Esophagus squamous epithelium (tissue), 5 donors: ENCODE results near the gene CIB4. TPM values are rescaled to one million over a fixed set of nuclear protein-coding genes. Genes with fewer than 3 reads are reported as not detected.

Experiments used
- DNase-seq: peaks from one replicate; lab custom pipeline; 2025; lab: John Stamatoyannopoulos, UW
- H3K27ac ChIP-seq, 4 donors: fragments of 200-600 bp; sonication (generic); one replicate each; pipeline ENCODE4 v1.5.1; 2016 to 2019; ENCODE audit warnings: mild to moderate bottlenecking in 1 of 4
- H3K27me3 ChIP-seq, 4 donors: fragments of 200-600 bp; sonication (generic); 1 replicate in 3 of 4; 2 replicates in 1 of 4; pipeline versions ENCODE4 v1.5.1 to v1.6.0; 2017 to 2021; ENCODE audit warnings: antibody characterized with exemption in 1 of 4
- H3K36me3 ChIP-seq, 3 donors: fragments of 200-600 bp; sonication (generic); one replicate each; pipeline ENCODE4 v1.5.1; 2016 to 2019
- H3K4me1 ChIP-seq, 3 donors: fragments of 200-600 bp; sonication (generic); one replicate each; pipeline ENCODE4 v1.5.1; 2017 to 2019
- H3K4me3 ChIP-seq, 4 donors: fragments of 200-600 bp; sonication (generic); 1 replicate in 3 of 4; 2 replicates in 1 of 4; pipeline ENCODE4 v1.5.1; 2016 to 2019; ENCODE audit warnings: mild to moderate bottlenecking in 2 of 4, moderate library complexity in 1 of 4
- H3K9me3 ChIP-seq, 3 donors: fragments of 200-600 bp; sonication (generic); one replicate each; pipeline ENCODE4 v1.5.1; 2016 to 2019
- CTCF ChIP-seq, 6 experiments: fragments of 450-650 bp in 4 of 6; fragments of 200-600 bp in 2 of 6; sonication (generic) in 2 of 6; IDR thresholded peaks; one replicate each; pipeline ENCODE4 v1.5.1; 2016 to 2019; ENCODE audit warnings: antibody characterized with exemption in 6 of 6, mild to moderate bottlenecking in 4 of 6, moderate library complexity in 4 of 6
- POLR2A ChIP-seq, 4 donors: fragments of 450-650 bp; IDR thresholded peaks; one replicate each; pipeline ENCODE4 v1.6.1; 2017; ENCODE audit warnings: antibody characterized with exemption in 4 of 4, mild to moderate bottlenecking in 4 of 4, moderate library complexity in 3 of 4
- WGBS, 2 donors: methylation state at CpG; one replicate each; pipeline ENCODE4 v1.1.5; 2018; 5-methylcytosine and 5-hydroxymethylcytosine counted together
- intact Hi-C: fragments of 100-400 bp; cut with DNase I; formaldehyde crosslinking; loops from one replicate; pipeline ENCODE4 v1.15.0; 2022
- total RNA-seq, 4 donors: library from RNA; depleted of rRNA; stranded (reverse); fragments of >200 nt; gene quantifications; one replicate each; pipeline ENCODE4 v1.1.0, GENCODE V29; 2016
- donor health status: DM: yes; HTN: yes; CAD: no.

Gene CIB4
- total RNA-seq, 4 donors from 2014 or later, result 0.57 TPM; not detected in 3

GRCh38 chr2:26585100-26585499, 56.1 kb downstream of the CIB4 start:
- H3K4me3 ChIP-seq, result no peak overlapping the region
- H3K9me3 ChIP-seq, result no peaks in the 10 kb centered on the region
- no peak for TF ChIP-seq CTCF (IDR thresholded peaks at IDR 0.05)
- no peak for TF ChIP-seq POLR2A (IDR thresholded peaks at IDR 0.05)
- H3K27ac ChIP-seq, result no peak overlapping the region
- intact Hi-C loops, result no loop called here
- H3K36me3 ChIP-seq, result no peaks in the 10 kb centered on the region
- 77 to 85% methylated on average over 4 to 8 of the region's 8 CpGs for whole genome bisulfite sequencing, 2 donors
- H3K4me1 ChIP-seq, result no peaks in the 10 kb centered on the region
- DNase-seq, result no peak
- peaks cover 0 to 76% (median 0%) of the 10 kb centered on the region in 4 donors for H3K27me3 ChIP-seq

DNA sequence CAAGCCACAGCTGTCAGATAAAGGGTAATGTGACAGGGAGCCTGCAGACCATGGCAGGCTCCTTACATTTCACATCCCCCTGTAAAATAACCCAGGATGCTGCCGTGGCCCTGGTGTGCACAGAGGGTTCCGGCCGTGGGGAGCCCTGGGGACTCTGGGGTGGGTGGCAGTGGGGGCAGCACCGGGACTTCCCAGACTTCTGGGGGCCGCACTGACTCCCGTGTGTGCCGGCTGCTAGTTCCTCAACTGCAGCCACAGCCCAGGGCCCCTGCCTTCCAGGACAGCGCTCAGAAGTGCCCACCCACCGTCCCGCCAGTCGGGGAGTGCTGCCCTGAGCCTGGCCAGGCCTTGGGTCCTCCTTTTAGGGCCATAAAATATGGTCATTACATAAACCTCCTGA, 56.5 kb downstream of the CIB4 start:
- no peaks in the 10 kb centered on the region for H3K4me1 ChIP-seq
- H3K27ac ChIP-seq, result no peak overlapping the region
- H3K4me3 ChIP-seq, result no peak overlapping the region
- no CpG with 5 or more reads among the region's 11 CpGs for WGBS, 2 donors
- H3K36me3 ChIP-seq, result no peaks in the 10 kb centered on the region
- no peak for DNase-seq
- H3K27me3 ChIP-seq, result peaks cover 0 to 73% (median 0%) of the 10 kb centered on the region in 4 donors
- intact Hi-C loops, result no loop called here
- TF ChIP-seq CTCF (IDR thresholded peaks at IDR 0.05) (no peak), POLR2A (IDR thresholded peaks at IDR 0.05) (no peak)
- no peaks in the 10 kb centered on the region for H3K9me3 ChIP-seq

GRCh38 chr2:26584191-26584590, 57.0 kb downstream of the CIB4 start:
- Histone ChIP-seq H3K4me1 (no peaks in the 10 kb centered on the region), H3K27ac (no peak overlapping the region), H3K27me3 (peaks cover 0 to 78% (median 0%) of the 10 kb centered on the region in 4 donors), H3K36me3 (no peaks in the 10 kb centered on the region), H3K4me3 (no peak overlapping the region), H3K9me3 (no peaks in the 10 kb centered on the region)
- TF ChIP-seq CTCF (IDR thresholded peaks at IDR 0.05) (no peak), POLR2A (IDR thresholded peaks at IDR 0.05) (no peak)
- intact Hi-C loops, result no loop called here
- WGBS, 2 donors, result 73 to 81% methylated on average over 3 to 4 of the region's 4 CpGs
- no peak for DNase-seq

- Histone ChIP-seq H3K27me3 (peaks cover 0 to 81% (median 0%) of the 10 kb centered on the region in 4 donors), H3K27ac (no peak overlapping the region), H3K36me3 (no peaks in the 10 kb centered on the region), H3K4me3 (no peak overlapping the region), H3K9me3 (no peaks in the 10 kb centered on the region), H3K4me1 (no peaks in the 10 kb centered on the region)
- intact Hi-C loops, result no loop called here
- no peak for DNase-seq
- TF ChIP-seq POLR2A (IDR thresholded peaks at IDR 0.05), result no peak
- TF ChIP-seq CTCF (IDR thresholded peaks at IDR 0.05), result no peak
- WGBS, 2 donors, result 76% methylated on average over 2 of the region's 8 CpGs; no CpG with 5 or more reads in 1 of the 2 donors
Observed at GRCh38 chr2:26583381-26583911, 57.7 kb downstream of the CIB4 start.

GRCh38 chr2:26582890-26583289, 58.3 kb downstream of the CIB4 start:
- DNase-seq, result no peak
- peaks cover 0 to 1% (median 0%) of the 10 kb centered on the region in 3 donors for H3K4me1 ChIP-seq
- H3K36me3 ChIP-seq, result no peaks in the 10 kb centered on the region
- no peak overlapping the region for H3K27ac ChIP-seq
- no peak overlapping the region for H3K4me3 ChIP-seq
- intact Hi-C loops, result no loop called here
- peaks cover 0 to 81% (median 0%) of the 10 kb centered on the region in 4 donors for H3K27me3 ChIP-seq
- TF ChIP-seq POLR2A (IDR thresholded peaks at IDR 0.05) (no peak), CTCF (IDR thresholded peaks at IDR 0.05) (no peak)
- 70 to 80% methylated on average over 1 to 3 of the region's 5 CpGs for WGBS, 2 donors
- no peaks in the 10 kb centered on the region for H3K9me3 ChIP-seq
